ENCODE measurements around the gene MIS12. TPM values are rescaled to one million over a fixed set of nuclear protein-coding genes. Genes with fewer than 3 reads are reported as not detected.
A peak's percentile ranks its signal among the peaks of the same experiment; 100 is the strongest.

MIS12 gene
- total and polyA plus RNA-seq, 2 of the 13 experiments (the other 11 are each of a cell fraction or from before 2014, with no cell fraction given) = 13.4 to 28.0 TPM

DNA sequence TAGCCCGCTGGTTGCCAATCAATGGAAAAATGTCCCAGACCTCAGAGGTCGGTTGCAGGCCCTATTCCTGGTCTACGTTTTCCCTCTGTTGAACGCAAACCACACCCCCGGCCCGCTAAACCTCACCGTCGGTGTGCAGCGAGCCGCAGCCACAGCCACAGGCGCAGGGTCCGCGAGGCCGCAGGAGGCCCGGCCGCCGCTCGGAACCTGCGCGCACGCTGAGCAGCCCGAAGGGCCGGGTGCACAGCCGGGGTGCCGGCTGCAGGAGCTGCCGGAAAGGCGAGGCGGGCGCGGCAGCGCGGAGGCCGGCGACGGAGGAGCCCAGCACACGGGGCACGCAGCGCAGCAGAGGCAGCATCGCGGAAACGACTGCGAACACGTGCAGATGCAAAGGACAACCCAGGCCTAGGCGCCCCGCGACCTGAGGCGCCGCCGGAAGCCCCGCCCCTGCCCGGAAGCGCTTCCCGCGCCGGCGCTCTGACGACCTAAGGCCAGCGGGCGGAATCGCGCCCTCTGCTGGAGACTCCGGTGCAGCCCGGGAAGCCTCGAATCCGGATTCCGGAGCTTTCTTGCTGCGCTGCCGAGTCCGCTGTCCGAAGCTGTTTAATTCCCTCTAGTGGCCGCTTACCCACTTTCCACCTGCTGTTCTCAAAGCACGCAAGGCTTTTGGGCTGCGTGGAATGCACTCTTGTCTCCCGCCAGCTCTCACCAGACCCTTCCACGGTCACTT, 47.5 kb upstream of the MIS12 start, which contains the start of gene C1QBP:
Gene C1QBP, minus strand, starts transcription at position 440 of the 730 bp plus-strand sequence. Its CDS starts 82 bp downstream, at position 358.
- peak; percentile 90 for ATAC-seq
- 0 out of 2 replicates have a peak, but pooled peaks cover 3% of the 10 kb centered on the region for H4K20me1 ChIP-seq (ENCODE audit: insufficient read depth, low read length)
- H3K4me2 ChIP-seq (ENCODE audit: low read depth, low read length) = peak within 1 kb of the TSS; percentile 72
- peak within 1 kb of the TSS; percentile 84 for H2AFZ ChIP-seq (ENCODE audit: low read length)
- ChIA-PET POLR2A (interaction anchor here (0.9 to 1.7 kb wide), 10 partner anchors 9 to 62 kb away, joined by 3 to 21 read pairs (median 5); partner anchors contain the start of genes DHX33, NUP88 and RPAIN), CTCF (ENCODE audit: low intra/inter-chr PET ratio, low total read pairs) (interaction anchor here (1.2 to 1.8 kb wide), 4 partner anchors 19 to 189 kb away, joined by 3 to 8 read pairs (median 6); partner anchors contain the start of gene NUP88)
- WGBS (ENCODE audit: low lambda C conversion rate) = 0% methylated on average over 12 of the region's 75 CpGs
- peaks cover 19 to 38% of the 10 kb centered on the region in 2 experiments for H3K36me3 ChIP-seq (replicated peaks in 1 of 2; ENCODE audit: control insufficient read depth in 1 of 2, insufficient read depth in 2 of 2, low read length in 2 of 2)
- no TSS peak for BruUV-seq (replicated peaks)
- peak within 1 kb of the TSS; percentile 84 for H3K27ac ChIP-seq (ENCODE audit: extremely low read length, insufficient read depth, low read length)
- FAIRE-seq = peak; percentile 60
- H3K9ac ChIP-seq (ENCODE audit: insufficient read depth, low read depth, low read length) = peak within 1 kb of the TSS; percentile 94
- peak within 1 kb of the TSS; percentile 74 to 90 (median 84) for H3K4me3 ChIP-seq (replicated peaks in 1 of 3; ENCODE audit: insufficient read depth in 1 of 3, low read depth in 2 of 3, low read length in 3 of 3)
- in situ Hi-C loops (cut with HindIII; ENCODE audit: extremely low pct_ligation_motif_present, low pct_unique_long_range_greater_than_20kb) (no loop called here), intact Hi-C loops (cut with micrococcal nuclease; ENCODE audit: unreplicated experiment) (loop anchor here (2.0 kb wide), 1 partner anchor 26 kb away; no protein-coding TSS in a partner anchor)
- DNase-seq (ENCODE audit: low spot score) = peak; percentile 85
- peaks cover 29% of the 10 kb centered on the region for H3K4me1 ChIP-seq (ENCODE audit: insufficient read depth, low read length)
- no peaks in the 10 kb centered on the region; a peak in 1 of 5 replicates for H3K27me3 ChIP-seq (ENCODE audit: control insufficient read depth in 1 of 2, insufficient read depth in 2 of 2, low read length in 2 of 2)
- peaks cover 42% of the 10 kb centered on the region for H3K79me2 ChIP-seq (ENCODE audit: insufficient read depth, low read length)
- no peaks in the 10 kb centered on the region for H3K9me3 ChIP-seq (ENCODE audit: low read length)
- TF ChIP-seq, protein P1, sequence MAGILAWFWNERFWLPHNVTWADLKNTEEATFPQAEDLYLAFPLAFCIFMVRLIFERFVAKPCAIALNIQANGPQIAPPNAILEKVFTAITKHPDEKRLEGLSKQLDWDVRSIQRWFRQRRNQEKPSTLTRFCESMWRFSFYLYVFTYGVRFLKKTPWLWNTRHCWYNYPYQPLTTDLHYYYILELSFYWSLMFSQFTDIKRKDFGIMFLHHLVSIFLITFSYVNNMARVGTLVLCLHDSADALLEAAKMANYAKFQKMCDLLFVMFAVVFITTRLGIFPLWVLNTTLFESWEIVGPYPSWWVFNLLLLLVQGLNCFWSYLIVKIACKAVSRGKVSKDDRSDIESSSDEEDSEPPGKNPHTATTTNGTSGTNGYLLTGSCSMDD (CRISPR knock-in tag; IDR thresholded peaks at IDR 0.05) = 0 out of 2 replicates have a peak, but pooled peaks have one; percentile 46
- TF ChIP-seq SP4 (CRISPR knock-in tag; IDR thresholded peaks at IDR 0.05) = peak; percentile 91
- no peak for TF ChIP-seq PTBP1 (IDR thresholded peaks at IDR 0.05; ENCODE audit: low read depth, low read length, poor library complexity, severe bottlenecking)
- no peak for TF ChIP-seq ZNF136 (CRISPR knock-in tag; IDR thresholded peaks at IDR 0.05; ENCODE audit: low read depth)
- TF ChIP-seq ARHGAP35 (CRISPR knock-in tag; IDR thresholded peaks at IDR 0.05; ENCODE audit: borderline replicate concordance) = peak; percentile 59; the same call in 1 of the 2 replicates
- TF ChIP-seq ZNF629 (CRISPR knock-in tag; conservative IDR thresholded peaks at IDR 0.05) = peak; percentile 46; the same call in 1 of the 2 replicates
- TF ChIP-seq KAT7 (CRISPR knock-in tag; IDR thresholded peaks at IDR 0.05; ENCODE audit: borderline replicate concordance) = peak; percentile 89; the same call in 1 of the 2 replicates
- no peak for TF ChIP-seq DMTF1 (CRISPR knock-in tag; IDR thresholded peaks at IDR 0.05)
- TF ChIP-seq FOXK1 (CRISPR knock-in tag; IDR thresholded peaks at IDR 0.05; ENCODE audit: borderline replicate concordance, low read depth) = 0 out of 2 replicates have a peak, but pooled peaks have one; percentile 26
- TF ChIP-seq DMAP1 (CRISPR knock-in tag; IDR thresholded peaks at IDR 0.05) = peak; percentile 94
- no peak for TF ChIP-seq CC2D1A (CRISPR knock-in tag; IDR thresholded peaks at IDR 0.05)
- peak; percentile 79; the same call in 1 of the 2 replicates for TF ChIP-seq NRL (CRISPR knock-in tag; IDR thresholded peaks at IDR 0.05; ENCODE audit: borderline replicate concordance)
- no peak for TF ChIP-seq ZNF75D (CRISPR knock-in tag; IDR thresholded peaks at IDR 0.05; ENCODE audit: borderline replicate concordance)
- peak; percentile 77; the same call in 1 of the 2 replicates for TF ChIP-seq HOXA9 (CRISPR knock-in tag; IDR thresholded peaks at IDR 0.05; ENCODE audit: borderline replicate concordance)
- TF ChIP-seq ZNF350 (CRISPR knock-in tag; IDR thresholded peaks at IDR 0.05; ENCODE audit: borderline replicate concordance, low read depth) = peak; percentile 77; the same call in 1 of the 2 replicates
- peak; percentile 43; the same call in 1 of the 2 replicates for TF ChIP-seq ZNF792 (CRISPR knock-in tag; IDR thresholded peaks at IDR 0.05)
- TF ChIP-seq POLR2G (IDR thresholded peaks at IDR 0.05; ENCODE audit: low read depth, low read length) = peak; percentile 90
- no peak for TF ChIP-seq MIXL1 (CRISPR knock-in tag; IDR thresholded peaks at IDR 0.05)
- TF ChIP-seq ESRRA (CRISPR knock-in tag; IDR thresholded peaks at IDR 0.05; ENCODE audit: low read depth) = 0 out of 2 replicates have a peak, but pooled peaks have one; percentile 61
- TF ChIP-seq, protein P2, sequence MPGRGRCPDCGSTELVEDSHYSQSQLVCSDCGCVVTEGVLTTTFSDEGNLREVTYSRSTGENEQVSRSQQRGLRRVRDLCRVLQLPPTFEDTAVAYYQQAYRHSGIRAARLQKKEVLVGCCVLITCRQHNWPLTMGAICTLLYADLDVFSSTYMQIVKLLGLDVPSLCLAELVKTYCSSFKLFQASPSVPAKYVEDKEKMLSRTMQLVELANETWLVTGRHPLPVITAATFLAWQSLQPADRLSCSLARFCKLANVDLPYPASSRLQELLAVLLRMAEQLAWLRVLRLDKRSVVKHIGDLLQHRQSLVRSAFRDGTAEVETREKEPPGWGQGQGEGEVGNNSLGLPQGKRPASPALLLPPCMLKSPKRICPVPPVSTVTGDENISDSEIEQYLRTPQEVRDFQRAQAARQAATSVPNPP (CRISPR knock-in tag; IDR thresholded peaks at IDR 0.05) = peak; percentile 76; the same call in 1 of the 2 replicates

All from HepG2 (cell line).